Measurements from ENCODE around the gene CABP2.
"Not testable (repeated sequence)": the region's sequence is repeated elsewhere in the genome, so short reads cannot be mapped to it uniquely, and the experiment has no call there.

Gene CABP2

DNA sequence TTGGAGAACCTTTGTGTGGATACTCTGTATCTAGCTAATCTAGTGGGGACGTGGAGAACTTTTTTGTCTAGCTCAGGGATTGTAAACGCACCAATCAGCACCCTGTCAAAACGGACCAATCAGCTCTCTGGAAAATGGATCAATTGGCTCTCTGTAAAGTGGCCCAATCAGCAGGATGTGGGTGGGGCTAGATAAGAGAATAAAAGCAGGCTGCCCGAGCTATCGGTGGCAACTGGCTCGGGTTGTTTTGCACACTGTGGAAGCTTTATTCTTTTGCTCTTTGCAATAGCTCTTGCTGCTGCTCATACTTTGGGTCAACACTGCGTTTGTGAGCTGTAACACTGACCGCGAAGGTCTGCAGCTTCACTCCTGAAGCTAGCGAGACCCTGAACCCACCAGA, 46.6 kb downstream of the CABP2 start:
- not testable (repeated sequence) for DNase-seq (ENCODE audit: low read depth in 2 of 2)

DNA sequence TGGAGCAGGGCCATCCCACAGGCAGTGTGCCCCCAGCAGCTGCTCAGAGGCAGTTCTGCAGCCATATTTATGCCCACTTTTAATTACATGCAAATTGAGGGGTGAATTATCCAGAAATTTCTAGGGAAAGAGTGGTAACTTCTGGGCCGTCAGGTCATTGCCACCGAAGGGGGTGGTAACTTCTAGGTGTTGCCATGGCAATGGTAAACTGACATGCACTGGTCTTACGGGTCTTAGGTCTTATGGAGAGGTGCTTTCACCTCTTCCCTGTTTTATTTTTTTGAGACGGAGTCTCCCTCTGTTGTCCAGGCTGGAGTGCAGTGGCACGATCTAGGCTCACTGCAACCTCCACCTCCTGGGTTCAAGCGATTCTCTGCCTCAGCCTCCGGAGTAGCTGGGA, 50.4 kb downstream of the CABP2 start:
- no peak for DNase-seq (ENCODE audit: low read depth in 2 of 2)

DNA sequence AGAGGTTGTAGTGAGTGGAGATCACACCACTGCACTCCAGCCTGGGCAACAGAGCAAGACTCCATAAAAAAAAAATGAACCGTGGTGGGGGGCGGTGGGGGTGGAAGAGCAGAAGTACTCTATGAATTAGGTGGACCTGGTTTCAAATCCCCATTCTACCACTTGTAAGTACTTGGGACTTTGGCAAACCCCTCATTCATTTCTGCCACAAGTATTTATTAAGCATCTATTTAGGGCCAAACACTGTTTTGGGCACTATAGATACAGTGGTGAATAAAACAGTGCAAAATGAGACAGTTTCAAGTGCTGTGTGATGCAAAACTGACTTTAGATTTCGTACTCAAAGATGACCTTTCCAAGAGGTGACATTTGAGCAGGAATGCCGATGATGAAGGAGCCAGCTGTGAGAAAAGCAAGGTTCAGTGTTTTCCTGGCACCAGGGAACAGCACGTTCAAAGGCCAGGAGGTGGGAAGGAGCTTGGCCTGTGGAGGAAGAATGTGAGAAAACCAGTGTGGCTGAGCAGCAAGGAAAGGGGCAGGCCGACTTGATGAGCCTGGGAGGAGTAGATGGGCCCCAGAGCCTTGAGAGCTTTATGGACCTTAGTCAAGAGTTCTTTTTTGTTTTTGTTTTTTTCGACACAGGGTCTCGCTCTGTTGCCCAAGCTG, 52.8 kb downstream of the CABP2 start:
- no peak for DNase-seq (ENCODE audit: low read depth in 2 of 2)

DNA sequence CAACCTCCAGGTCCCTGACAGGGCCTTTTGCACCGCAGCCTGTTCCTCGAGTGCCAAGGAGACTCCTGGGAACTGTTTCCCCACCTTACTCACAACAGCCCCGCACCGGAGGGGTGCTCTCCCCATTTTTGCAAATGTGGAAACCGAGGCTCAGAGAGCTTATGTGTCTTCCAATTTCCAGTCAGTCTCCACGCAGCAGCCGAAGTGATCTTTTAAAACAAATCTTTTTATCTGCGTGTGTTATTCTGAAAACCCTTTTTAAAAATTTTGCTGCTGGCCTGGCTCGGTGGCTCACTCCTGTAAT, 53.8 kb downstream of the CABP2 start:
- no peak for DNase-seq (ENCODE audit: low read depth in 2 of 2)
